GOT3 (cell line): Measurements from ENCODE around the gene UBE3B.

Experiments
- DNase-seq: peaks from one replicate; lab custom pipeline; 2025; ENCODE audit warnings: mixed read lengths; lab: John Stamatoyannopoulos, UW

Gene UBE3B

DNA sequence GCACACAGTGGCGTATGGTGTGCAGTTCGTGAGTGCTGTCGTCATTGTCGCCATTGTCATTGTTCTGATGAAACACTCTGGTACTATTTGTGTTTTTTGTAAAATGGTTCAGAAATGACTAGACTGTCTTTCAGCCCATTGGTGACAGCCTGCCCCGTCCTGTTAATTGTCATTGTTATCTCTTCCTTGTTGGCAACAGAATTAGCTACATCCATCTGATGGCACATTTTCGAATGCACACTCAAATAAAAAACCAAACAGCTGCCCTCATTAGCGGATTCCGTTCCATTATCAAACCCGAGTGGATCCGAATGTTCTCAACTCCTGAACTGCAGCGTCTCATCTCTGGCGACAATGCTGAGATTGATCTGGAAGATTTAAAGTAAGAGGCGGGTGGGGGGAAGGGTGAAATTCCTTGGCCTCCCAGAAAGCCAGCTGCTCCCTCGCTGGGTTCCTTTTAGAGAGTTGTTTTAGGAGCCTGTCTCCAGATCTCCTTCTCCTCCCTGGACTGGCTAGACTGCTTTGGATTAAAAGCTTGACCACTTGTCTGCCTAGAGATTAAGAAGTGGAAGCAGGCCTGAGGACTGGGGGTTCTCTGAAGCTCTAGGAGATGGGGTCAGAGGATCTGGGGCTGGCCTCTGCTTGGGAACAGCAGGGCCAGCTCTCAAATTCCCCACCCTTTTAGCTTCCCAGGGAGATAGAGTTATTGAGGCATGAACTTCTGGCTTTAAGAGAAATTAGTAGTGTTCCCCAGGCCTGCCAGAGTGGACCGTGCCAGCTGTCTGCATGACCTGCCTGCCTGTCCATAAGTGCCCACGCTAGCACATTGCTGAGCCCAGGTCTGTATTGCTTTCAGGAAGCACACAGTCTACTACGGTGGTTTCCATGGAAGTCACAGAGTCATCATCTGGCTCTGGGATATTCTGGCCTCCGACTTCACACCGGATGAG is 52.5 kb downstream of the UBE3B start:
- no peak for DNase-seq

GRCh38 chr12:109531411-109531810 is 54.0 kb downstream of the UBE3B start:
- DNase-seq, result no peak

- DNase-seq, result no peak
Observed at GRCh38 chr12:109532721-109533486, 55.5 kb downstream of the UBE3B start.

GRCh38 chr12:109533487-109533740 is 56.0 kb downstream of the UBE3B start:
- DNase-seq, result no peak

DNA sequence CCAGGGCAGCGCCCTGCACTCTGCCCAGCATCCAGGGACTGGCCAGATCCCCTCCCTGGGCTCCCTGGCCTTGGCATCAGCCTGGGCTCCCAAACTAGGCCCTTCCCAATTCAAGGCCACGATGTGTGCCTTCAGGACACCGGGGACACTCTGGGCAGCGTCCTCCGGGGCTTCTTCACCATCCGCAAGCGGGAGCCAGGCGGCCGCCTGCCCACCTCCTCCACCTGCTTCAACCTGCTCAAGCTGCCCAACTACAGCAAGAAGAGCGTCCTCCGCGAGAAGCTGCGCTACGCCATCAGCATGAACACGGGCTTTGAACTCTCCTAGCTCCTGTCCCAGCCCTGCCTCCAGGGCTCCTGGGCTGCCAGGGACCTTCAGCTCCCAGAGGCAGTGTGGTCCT is 57.0 kb downstream of the UBE3B start:
- DNase-seq, result no peak

DNA sequence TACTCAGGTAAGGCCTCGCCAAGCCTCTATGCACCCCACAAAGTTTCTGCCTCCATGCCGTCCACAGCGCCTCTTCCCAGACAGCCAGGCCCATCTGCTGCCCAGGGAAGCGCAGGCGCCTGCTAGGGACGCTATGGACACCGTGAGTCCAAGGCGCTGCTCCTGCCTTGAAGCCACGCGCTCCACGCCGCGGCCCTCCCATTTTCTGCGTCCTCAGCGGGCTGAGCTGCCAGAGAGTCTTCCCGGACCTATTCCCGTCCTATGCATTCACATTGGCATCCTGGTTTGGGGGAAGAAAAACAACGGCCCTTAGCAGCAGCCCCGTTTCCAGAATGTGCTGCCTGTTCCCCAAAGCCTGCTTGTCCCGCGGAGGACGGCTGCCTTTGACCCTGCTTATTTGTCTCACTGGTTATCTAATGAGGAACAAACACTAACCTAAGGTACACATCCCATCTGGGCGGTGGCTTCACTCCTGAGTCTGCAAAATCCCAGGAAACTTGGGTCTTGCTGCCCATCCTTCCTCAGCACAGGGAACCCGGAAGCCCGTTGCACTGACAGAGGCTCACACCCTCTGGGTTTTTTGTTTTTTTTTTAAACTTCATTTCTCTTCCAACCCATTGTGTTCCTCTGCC is 57.9 kb downstream of the UBE3B start:
- DNase-seq, result no peak

DNA sequence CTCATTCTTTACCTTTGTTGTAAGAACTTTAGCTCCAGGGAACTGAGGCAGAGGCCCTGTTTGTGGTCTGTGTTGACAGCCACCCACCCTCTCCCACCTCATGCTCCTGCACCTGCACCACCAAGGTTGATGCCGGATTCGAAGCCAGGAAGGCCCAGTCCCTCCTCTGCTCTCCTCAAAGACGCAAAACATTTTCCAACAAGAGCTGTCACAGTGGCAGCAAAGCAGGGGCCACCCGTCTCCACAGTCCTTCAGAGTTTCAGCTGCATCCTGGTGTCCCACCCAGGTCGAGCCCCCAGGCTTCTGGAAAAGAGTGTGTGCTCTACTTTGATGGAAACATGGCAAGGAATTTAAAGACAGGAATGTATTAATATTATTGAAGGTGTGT is 58.4 kb downstream of the UBE3B start:
- DNase-seq, result no peak

- no peak for DNase-seq
Observed at GRCh38 chr12:109537136-109537535, 59.7 kb downstream of the UBE3B start.

DNA sequence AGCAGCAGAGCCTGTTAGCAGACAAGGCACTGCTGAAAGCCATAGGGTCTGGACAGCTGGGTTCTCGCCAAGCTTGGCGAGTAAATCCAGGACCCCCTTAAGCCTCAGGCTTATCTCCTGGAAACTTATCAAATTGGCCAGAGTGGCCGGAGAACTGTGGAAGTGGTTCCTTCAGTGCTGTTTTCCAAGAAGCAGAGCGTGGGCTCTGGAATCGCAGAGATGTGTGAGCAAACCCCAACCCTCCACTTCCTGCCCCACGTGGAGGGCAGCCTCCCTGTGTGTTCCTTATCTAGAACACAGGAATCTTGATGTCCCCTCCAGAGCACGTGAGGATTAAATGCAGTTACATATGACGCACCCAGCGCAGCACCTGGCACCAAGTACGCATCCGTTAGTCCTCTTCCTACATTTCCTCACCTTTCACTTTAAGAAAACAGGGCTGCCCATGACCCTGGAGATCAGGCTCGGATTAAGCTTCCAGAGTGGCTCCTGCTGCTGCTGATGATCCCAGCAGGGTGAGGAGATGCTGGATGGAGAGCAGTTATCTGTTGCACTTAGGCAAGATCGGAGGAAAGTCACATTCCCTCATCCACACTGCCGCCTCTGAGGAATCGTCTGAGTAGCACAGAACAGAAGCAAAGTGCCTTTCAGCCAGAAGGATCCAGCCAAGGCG is 60.9 kb downstream of the UBE3B start:
- DNase-seq, result no peak

DNA sequence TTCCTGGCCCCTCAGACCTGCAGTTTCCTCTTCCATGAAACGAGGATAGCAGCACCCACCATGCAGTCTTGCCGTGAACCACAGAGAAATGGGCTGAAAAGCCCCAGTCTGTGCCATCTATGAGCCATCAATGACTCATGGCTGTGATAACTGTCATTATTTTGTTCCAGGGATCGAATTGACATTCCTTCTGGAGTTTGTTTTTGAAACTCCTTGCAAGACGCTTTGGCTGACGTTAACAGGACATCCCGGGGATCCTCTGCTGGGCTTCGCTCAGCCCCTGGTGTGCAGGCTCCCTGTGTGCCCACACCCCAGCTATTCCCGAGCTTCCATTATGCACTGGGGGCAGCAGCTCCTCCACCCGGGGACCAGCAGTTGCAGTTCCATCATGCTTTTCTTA is 62.1 kb downstream of the UBE3B start:
- DNase-seq, result no peak

DNA sequence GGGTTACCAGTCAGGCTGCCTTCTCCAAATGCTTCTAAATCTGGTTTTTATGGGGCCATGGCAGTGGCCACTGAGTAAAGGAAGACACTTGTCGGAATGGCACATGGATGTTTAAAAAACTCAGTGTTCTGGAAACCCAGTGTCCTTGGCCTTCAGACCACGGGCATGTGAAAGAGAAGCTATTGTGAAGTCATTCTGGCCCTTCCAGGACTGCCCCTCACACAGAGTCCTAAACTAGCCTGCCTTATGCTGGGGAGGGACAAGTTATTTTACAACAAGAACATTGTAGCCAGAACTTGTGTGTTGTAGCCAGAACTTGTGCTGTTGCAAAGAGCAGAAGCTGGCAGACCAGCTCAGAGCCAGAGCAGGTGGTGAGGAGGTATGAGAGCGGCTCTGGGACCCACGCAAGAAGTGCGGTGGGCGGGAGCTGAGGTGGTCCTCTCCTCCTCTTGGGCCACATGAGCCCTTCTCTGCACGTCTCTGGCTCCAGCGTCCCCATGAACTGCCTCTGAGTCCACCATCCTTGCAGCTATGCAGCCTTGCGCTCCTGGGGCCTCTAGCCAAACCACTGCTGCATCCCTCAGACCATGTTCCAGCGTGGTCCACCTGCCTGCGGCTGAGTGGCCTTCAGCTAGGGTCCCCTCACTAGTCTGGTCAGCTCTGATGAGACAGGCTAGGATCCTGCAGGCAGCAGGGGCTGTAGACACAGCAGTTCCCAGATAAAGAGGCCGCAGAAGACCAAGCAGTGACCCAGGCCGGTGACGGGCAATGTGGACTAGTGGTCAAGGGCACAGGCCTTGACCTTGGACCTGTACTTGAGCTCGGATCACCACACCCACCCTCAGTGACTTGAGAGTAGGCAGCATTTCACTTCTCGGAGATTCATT is 63.3 kb downstream of the UBE3B start:
- no peak for DNase-seq

GRCh38 chr12:109541413-109541726 is 63.9 kb downstream of the UBE3B start:
- DNase-seq, result no peak

- no peak for DNase-seq
Observed at GRCh38 chr12:109542014-109542413, 64.6 kb downstream of the UBE3B start.

DNA sequence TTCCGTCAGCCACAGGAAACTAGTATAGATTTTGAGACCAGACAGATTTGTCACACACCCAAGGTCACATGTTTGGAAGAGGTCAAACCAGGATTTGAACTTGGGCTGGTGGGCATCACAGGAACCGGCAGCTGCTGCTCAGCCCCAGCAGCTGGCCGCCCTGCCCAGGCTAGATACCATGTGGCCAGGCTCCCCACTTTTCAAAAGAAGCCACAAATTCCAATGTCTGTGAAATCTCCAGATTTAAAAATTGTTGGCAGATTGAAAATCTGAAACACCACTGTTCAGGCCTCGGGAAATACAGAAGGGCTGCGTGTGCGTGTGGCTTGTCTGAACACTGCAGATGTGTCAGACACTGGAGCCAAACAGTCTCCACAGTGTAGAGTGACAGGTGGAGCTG is 65.4 kb downstream of the UBE3B start:
- DNase-seq, result no peak

DNA sequence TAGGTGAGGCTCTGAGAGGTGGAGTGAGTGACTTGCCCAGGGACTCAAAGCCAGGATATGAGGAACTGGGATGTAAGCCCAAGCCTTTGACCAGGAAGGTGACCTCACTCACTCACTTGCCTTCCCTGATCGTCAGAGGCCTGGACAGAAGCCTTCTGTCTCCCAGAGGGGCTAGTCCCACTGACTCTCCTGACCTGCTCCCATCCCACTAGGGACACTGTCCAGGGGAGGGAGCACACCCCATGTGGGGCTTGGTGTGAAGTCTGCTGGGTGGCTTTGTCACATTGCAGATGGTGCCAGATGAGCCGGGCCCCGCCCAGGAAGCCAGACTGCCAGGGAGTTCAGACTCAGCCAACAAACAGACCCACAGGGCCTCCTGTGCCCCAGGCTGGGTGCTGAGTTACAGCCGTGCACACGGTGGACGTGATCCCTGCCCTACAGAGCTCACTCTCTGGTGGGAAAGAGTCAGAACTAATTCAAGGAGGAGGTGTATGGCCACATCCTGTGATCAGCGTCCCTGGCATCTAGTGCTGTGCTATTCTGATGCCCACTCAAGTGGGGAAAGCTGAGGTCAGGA is 67.6 kb downstream of the UBE3B start:
- DNase-seq, result no peak

DNA sequence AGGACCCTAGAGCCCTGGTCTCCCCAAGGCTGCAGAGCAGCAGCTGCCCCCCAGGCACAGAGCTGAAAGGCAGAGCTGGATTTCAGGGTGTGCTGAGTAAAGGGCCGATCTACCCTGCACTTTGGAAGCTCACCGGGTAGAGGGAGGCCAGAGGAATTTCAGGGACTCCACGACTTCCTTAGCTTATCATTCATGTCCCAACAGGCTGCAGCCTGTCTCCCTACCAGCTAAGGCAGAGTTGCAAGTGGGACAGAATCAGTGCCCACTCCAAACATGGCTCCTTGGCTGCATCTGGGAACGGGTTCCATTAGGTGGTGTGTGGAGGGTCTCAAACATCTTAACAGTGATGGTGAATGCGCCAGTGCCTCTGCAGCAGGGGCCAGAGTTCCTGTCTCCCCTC is 68.4 kb downstream of the UBE3B start:
- no peak for DNase-seq

DNA sequence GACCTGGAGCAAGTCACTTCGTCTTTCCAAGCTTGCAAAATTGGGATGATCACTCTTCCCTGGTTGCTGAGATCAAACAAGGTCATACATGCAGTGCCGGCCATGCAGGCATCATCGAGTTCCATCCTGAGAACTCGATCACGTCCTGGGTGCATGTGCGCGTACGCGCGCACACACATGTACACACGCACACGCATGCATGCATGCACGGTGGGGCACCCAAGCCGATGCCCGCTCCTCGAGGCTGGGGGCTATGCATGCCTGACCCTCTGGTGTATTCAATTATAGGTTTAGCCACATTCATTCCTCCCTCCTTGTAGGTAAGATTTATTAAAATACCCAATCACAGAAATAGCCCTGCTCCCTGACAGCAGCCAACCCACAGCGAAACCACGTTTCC is 69.9 kb downstream of the UBE3B start:
- no peak for DNase-seq

GRCh38 chr12:109548258-109548657 is 70.8 kb downstream of the UBE3B start:
- no peak for DNase-seq

DNA sequence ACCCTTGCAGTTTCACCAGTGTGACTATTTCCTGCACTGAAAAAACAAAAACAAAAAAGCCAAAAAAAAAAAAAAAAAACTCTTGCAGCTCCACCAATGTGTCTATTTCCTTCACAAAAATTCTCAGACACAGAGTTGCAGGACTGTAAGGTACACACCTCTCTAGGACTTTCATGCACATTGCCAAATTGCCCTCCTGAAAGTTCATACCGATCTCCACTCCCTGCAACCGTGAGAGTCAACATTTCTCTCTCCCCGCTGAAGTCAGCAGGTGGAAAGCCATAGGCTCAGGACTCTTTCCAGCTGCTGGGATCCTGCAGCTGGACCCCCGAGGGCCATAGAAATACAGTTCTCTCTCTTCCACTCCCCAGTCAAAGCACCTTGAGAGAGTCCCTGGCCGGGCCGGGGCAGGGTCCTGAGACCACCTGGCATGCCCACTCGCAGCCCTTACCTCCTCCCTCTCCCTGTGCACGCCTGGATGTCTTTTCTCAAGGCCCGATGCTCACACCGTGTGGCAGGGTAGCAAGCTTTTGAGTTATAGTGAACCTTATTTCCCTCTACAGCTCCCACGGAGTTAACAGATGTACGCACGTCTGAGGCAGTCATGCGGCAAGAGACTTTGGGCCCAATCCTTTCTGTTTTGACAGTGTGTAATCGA is 72.3 kb downstream of the UBE3B start:
- no peak for DNase-seq

DNA sequence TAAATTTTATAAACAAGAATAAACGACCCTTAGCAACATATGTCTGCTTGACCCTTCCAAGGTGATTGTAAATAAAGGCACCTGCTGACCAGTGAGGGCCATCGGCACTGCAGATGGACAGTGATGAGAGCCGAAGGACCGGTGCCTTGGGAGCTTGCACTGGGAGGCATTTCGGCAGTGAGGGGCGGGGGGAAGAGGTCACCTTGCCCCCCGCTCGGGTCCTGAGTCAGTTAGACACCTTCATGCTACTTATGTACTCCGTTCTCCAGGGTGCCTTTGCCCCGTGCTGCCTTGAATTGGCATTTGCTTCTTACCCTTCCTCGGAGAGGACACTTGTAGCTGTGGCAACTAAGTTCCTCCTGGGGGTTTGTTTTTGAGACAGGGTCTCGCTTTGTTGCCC is 72.8 kb downstream of the UBE3B start:
- no peak for DNase-seq

GRCh38 chr12:109551108-109551507 is 73.7 kb downstream of the UBE3B start:
- DNase-seq, result no peak
